ENCODE data around the gene BORCS8.
"Not testable (repeated sequence)": the region's sequence is repeated elsewhere in the genome, so short reads cannot be mapped to it uniquely, and the experiment has no call there.

Gene BORCS8

GRCh38 chr19:19162495-19162894 lies 29.5 kb downstream of the BORCS8 start:
- H3K36me3 ChIP-seq (ENCODE audit: control insufficient read depth, insufficient read depth, low read length), result no peaks in the 10 kb centered on the region
- 92 to 93% methylated on average over 7 of the region's 7 CpGs for WGBS, 2 experiments (ENCODE audit: insufficient coverage in 2 of 2)
- no peaks in the 10 kb centered on the region for H3K4me1 ChIP-seq (ENCODE audit: control insufficient read depth, insufficient read depth, low read length, poor library complexity, severe bottlenecking)
- H3K9me3 ChIP-seq (ENCODE audit: control insufficient read depth, low read length), result no peaks in the 10 kb centered on the region
- no peak overlapping the region for H3K4me3 ChIP-seq (ENCODE audit: extremely low read depth, insufficient read depth, low read length, poor library complexity, severe bottlenecking)
- no peak overlapping the region for H3K27ac ChIP-seq (ENCODE audit: low read depth, low read length, severe bottlenecking)

GRCh38 chr19:19160461-19161035 lies 31.4 kb downstream of the BORCS8 start:
- Histone ChIP-seq H3K36me3 (ENCODE audit: control insufficient read depth, insufficient read depth, low read length) (no peaks in the 10 kb centered on the region), H3K9me3 (ENCODE audit: control insufficient read depth, low read length) (no peaks in the 10 kb centered on the region), H3K4me3 (ENCODE audit: extremely low read depth, insufficient read depth, low read length, poor library complexity, severe bottlenecking) (no peak overlapping the region), H3K27ac (ENCODE audit: low read depth, low read length, severe bottlenecking) (no peak overlapping the region), H3K4me1 (ENCODE audit: control insufficient read depth, insufficient read depth, low read length, poor library complexity, severe bottlenecking) (no peaks in the 10 kb centered on the region)
- WGBS, 2 experiments (ENCODE audit: insufficient coverage in 2 of 2), result 91 to 94% methylated on average over 6 to 8 of the region's 26 CpGs

GRCh38 chr19:19159534-19159933 lies 32.4 kb downstream of the BORCS8 start:
- WGBS, 2 experiments (ENCODE audit: insufficient coverage in 2 of 2), result 100% methylated on average over 1 of the region's 4 CpGs; no CpG with 5 or more reads in 1 of the 2 experiments
- no peaks in the 10 kb centered on the region for H3K36me3 ChIP-seq (ENCODE audit: control insufficient read depth, insufficient read depth, low read length)

GRCh38 chr19:19157808-19158207 lies 34.1 kb downstream of the BORCS8 start:
- no peak overlapping the region for H3K4me3 ChIP-seq (ENCODE audit: extremely low read depth, insufficient read depth, low read length, poor library complexity, severe bottlenecking)
- H3K36me3 ChIP-seq (ENCODE audit: control insufficient read depth, insufficient read depth, low read length), result no peaks in the 10 kb centered on the region
- H3K4me1 ChIP-seq (ENCODE audit: control insufficient read depth, insufficient read depth, low read length, poor library complexity, severe bottlenecking), result no peaks in the 10 kb centered on the region
- WGBS, 2 experiments (ENCODE audit: insufficient coverage in 2 of 2), result 80 to 89% methylated on average over 1 to 4 of the region's 6 CpGs
- no peaks in the 10 kb centered on the region for H3K9me3 ChIP-seq (ENCODE audit: control insufficient read depth, low read length)
- no peak overlapping the region for H3K27ac ChIP-seq (ENCODE audit: low read depth, low read length, severe bottlenecking)

More at GRCh38 chr19:19159534-19159933, 32.4 kb downstream of the BORCS8 start:
- no peaks in the 10 kb centered on the region for H3K9me3 ChIP-seq (ENCODE audit: control insufficient read depth, low read length)
- H3K4me1 ChIP-seq (ENCODE audit: control insufficient read depth, insufficient read depth, low read length, poor library complexity, severe bottlenecking), result no peaks in the 10 kb centered on the region
- no peak overlapping the region for H3K4me3 ChIP-seq (ENCODE audit: extremely low read depth, insufficient read depth, low read length, poor library complexity, severe bottlenecking)
- H3K27ac ChIP-seq (ENCODE audit: low read depth, low read length, severe bottlenecking), result no peak overlapping the region

GRCh38 chr19:19155495-19156219 lies 36.3 kb downstream of the BORCS8 start:
- Histone ChIP-seq H3K27ac (ENCODE audit: low read depth, low read length, severe bottlenecking) (no peak overlapping the region), H3K4me1 (ENCODE audit: control insufficient read depth, insufficient read depth, low read length, poor library complexity, severe bottlenecking) (no peaks in the 10 kb centered on the region), H3K36me3 (ENCODE audit: control insufficient read depth, insufficient read depth, low read length) (no peaks in the 10 kb centered on the region), H3K9me3 (ENCODE audit: control insufficient read depth, low read length) (no peaks in the 10 kb centered on the region), H3K4me3 (ENCODE audit: extremely low read depth, insufficient read depth, low read length, poor library complexity, severe bottlenecking) (no peak overlapping the region)
- 78 to 91% methylated on average over 4 to 5 of the region's 10 CpGs for WGBS, 2 experiments (ENCODE audit: insufficient coverage in 2 of 2)

GRCh38 chr19:19154768-19155494 lies 37.0 kb downstream of the BORCS8 start:
- WGBS, 2 experiments (ENCODE audit: insufficient coverage in 2 of 2), result 89 to 94% methylated on average over 5 to 6 of the region's 6 CpGs
- no peaks in the 10 kb centered on the region for H3K4me1 ChIP-seq (ENCODE audit: control insufficient read depth, insufficient read depth, low read length, poor library complexity, severe bottlenecking)
- H3K36me3 ChIP-seq (ENCODE audit: control insufficient read depth, insufficient read depth, low read length), result no peaks in the 10 kb centered on the region
- H3K27ac ChIP-seq (ENCODE audit: low read depth, low read length, severe bottlenecking), result no peak overlapping the region
- no peak overlapping the region for H3K4me3 ChIP-seq (ENCODE audit: extremely low read depth, insufficient read depth, low read length, poor library complexity, severe bottlenecking)
- no peaks in the 10 kb centered on the region for H3K9me3 ChIP-seq (ENCODE audit: control insufficient read depth, low read length)

- 83 to 89% methylated on average over 11 to 12 of the region's 13 CpGs for WGBS, 2 experiments (ENCODE audit: insufficient coverage in 2 of 2)
- H3K27ac ChIP-seq (ENCODE audit: low read depth, low read length, severe bottlenecking), result no peak overlapping the region
- no peaks in the 10 kb centered on the region for H3K9me3 ChIP-seq (ENCODE audit: control insufficient read depth, low read length)
Measured at GRCh38 chr19:19152668-19153384, 39.1 kb downstream of the BORCS8 start.

GRCh38 chr19:19151418-19151817 lies 40.5 kb downstream of the BORCS8 start:
- Histone ChIP-seq H3K4me1 (ENCODE audit: control insufficient read depth, insufficient read depth, low read length, poor library complexity, severe bottlenecking) (no peaks in the 10 kb centered on the region), H3K9me3 (ENCODE audit: control insufficient read depth, low read length) (no peaks in the 10 kb centered on the region), H3K4me3 (ENCODE audit: extremely low read depth, insufficient read depth, low read length, poor library complexity, severe bottlenecking) (no peak overlapping the region), H3K36me3 (ENCODE audit: control insufficient read depth, insufficient read depth, low read length) (no peaks in the 10 kb centered on the region), H3K27ac (ENCODE audit: low read depth, low read length, severe bottlenecking) (no peak overlapping the region)
- 83 to 88% methylated on average over 8 to 10 of the region's 11 CpGs for WGBS, 2 experiments (ENCODE audit: insufficient coverage in 2 of 2)

More at GRCh38 chr19:19152668-19153384, 39.1 kb downstream of the BORCS8 start:
- Histone ChIP-seq H3K36me3 (ENCODE audit: control insufficient read depth, insufficient read depth, low read length) (no peaks in the 10 kb centered on the region), H3K4me3 (ENCODE audit: extremely low read depth, insufficient read depth, low read length, poor library complexity, severe bottlenecking) (no peak overlapping the region), H3K4me1 (ENCODE audit: control insufficient read depth, insufficient read depth, low read length, poor library complexity, severe bottlenecking) (no peaks in the 10 kb centered on the region)

GRCh38 chr19:19149435-19149834 lies 42.5 kb downstream of the BORCS8 start:
- no peak overlapping the region for H3K27ac ChIP-seq (ENCODE audit: low read depth, low read length, severe bottlenecking)
- H3K4me3 ChIP-seq (ENCODE audit: extremely low read depth, insufficient read depth, low read length, poor library complexity, severe bottlenecking), result no peak overlapping the region
- H3K36me3 ChIP-seq (ENCODE audit: control insufficient read depth, insufficient read depth, low read length), result no peaks in the 10 kb centered on the region
- H3K4me1 ChIP-seq (ENCODE audit: control insufficient read depth, insufficient read depth, low read length, poor library complexity, severe bottlenecking), result no peaks in the 10 kb centered on the region
- no peaks in the 10 kb centered on the region for H3K9me3 ChIP-seq (ENCODE audit: control insufficient read depth, low read length)
- 88 to 93% methylated on average over 1 to 2 of the region's 2 CpGs for WGBS, 2 experiments (ENCODE audit: insufficient coverage in 2 of 2)

- not testable (repeated sequence) for H3K4me1 ChIP-seq (ENCODE audit: control insufficient read depth, insufficient read depth, low read length, poor library complexity, severe bottlenecking); H3K9me3 ChIP-seq (ENCODE audit: control insufficient read depth, low read length); H3K36me3 ChIP-seq (ENCODE audit: control insufficient read depth, insufficient read depth, low read length); H3K27ac ChIP-seq (ENCODE audit: low read depth, low read length, severe bottlenecking); H3K4me3 ChIP-seq (ENCODE audit: extremely low read depth, insufficient read depth, low read length, poor library complexity, severe bottlenecking)
- 88% methylated on average over 5 of the region's 8 CpGs; no CpG with 5 or more reads in 1 of the 2 experiments for WGBS, 2 experiments (ENCODE audit: insufficient coverage in 2 of 2)
Measured at GRCh38 chr19:19148504-19148903, 43.4 kb downstream of the BORCS8 start.
